Measurements from ENCODE around the gene CEMIP. TPM values are rescaled to one million over a fixed set of nuclear protein-coding genes. Genes with fewer than 3 reads are reported as not detected.

CEMIP gene
- total RNA-seq, 1 experiment from 2014 or later = 0.68 TPM

Other genes starting within 250 kb of the CEMIP start
- gene ABHD17C, start 84.1 kb upstream of the CEMIP start, total RNA-seq (2014; rRNA removed; shearing (Covaris generic)) = 3.5 and 11.0 TPM in 2 replicates
- gene MESD, start 210.4 kb downstream of the CEMIP start, total RNA-seq (2014; rRNA removed; shearing (Covaris generic)) = 23.8 and 28.9 TPM in 2 replicates
- gene TLNRD1, start 221.6 kb downstream of the CEMIP start, total RNA-seq (2014; rRNA removed; shearing (Covaris generic)) = 2.7 and 4.0 TPM in 2 replicates

Data from H4 (cell line).